ENCODE data around the gene SLC6A20. TPM values are rescaled to one million over a fixed set of nuclear protein-coding genes. Genes with fewer than 3 reads are reported as not detected.

The SLC6A20 gene
- total RNA-seq, 4 donors from 2014 or later, result 0.04 to 0.32 (median 0.19) TPM; not detected in 1

DNA sequence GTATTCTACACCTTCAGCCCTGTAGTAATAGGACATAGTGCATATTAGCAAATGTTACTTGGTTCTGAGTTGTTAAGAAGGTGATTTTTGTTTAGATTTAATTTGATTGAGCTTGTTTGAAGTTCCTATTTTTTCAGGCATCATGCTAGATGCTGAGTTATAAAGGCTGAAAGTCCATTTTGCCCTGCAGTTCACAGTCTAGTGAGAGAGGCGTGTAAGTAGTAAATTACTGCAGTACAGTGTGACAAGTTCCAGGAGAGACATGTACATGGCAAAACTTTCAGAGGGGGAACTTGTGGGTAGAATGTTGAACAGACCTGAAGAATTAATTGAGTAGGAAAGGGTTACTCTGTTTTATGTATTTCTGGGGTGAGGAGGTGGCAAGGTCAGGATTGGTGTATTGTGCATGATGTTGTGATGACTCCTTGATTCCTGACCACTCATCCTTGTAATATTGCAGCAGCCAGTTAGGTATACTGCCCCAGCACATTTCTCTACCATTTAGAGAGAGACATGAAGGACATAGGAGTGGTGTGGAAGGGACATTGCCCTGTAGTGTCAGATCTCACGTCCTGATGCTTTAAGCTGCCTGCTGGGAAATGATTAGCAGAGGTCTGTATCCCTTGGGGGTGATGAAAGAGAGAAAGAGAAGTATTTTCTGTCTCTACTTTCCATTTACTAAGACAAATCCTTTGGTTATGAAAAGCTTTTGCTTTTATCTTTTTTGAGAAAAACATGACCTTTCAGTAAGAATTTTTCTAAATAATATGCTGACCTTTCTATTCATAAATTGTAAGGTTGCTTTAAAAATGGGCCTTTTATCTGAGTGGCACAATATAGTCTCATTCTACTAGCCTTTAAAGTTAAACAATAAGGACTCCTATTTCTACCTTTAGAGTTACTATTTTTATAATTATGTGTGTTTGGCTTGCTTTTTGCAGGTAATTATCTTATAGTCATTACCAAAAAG lies 90.2 kb downstream of the SLC6A20 start:
- Histone ChIP-seq H3K9me3 (no peaks in the 10 kb centered on the region), H3K27me3 (no peaks in the 10 kb centered on the region), H3K4me3 (no peak overlapping the region), H3K36me3 (peaks cover 0 to 70% (median 9%) of the 10 kb centered on the region in 3 donors), H3K27ac (no peak overlapping the region), H3K4me1 (no peaks in the 10 kb centered on the region)
- 69 to 84% methylated on average over 2 of the region's 2 CpGs for WGBS, 2 donors
- DNase-seq, result no peak
- TF ChIP-seq, protein P1, sequence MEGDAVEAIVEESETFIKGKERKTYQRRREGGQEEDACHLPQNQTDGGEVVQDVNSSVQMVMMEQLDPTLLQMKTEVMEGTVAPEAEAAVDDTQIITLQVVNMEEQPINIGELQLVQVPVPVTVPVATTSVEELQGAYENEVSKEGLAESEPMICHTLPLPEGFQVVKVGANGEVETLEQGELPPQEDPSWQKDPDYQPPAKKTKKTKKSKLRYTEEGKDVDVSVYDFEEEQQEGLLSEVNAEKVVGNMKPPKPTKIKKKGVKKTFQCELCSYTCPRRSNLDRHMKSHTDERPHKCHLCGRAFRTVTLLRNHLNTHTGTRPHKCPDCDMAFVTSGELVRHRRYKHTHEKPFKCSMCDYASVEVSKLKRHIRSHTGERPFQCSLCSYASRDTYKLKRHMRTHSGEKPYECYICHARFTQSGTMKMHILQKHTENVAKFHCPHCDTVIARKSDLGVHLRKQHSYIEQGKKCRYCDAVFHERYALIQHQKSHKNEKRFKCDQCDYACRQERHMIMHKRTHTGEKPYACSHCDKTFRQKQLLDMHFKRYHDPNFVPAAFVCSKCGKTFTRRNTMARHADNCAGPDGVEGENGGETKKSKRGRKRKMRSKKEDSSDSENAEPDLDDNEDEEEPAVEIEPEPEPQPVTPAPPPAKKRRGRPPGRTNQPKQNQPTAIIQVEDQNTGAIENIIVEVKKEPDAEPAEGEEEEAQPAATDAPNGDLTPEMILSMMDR (IDR thresholded peaks at IDR 0.05), result no peak
- TF ChIP-seq POLR2A (IDR thresholded peaks at IDR 0.05), result no peak
- intact Hi-C loops (cut with DNase I), result no loop called here

Small RNA genes within 50 kb of the gene (small RNA-seq; reads per million reads assigned to genes)
- gene RN7SL145P, result 0 reads per million in 4 donors

Other genes with a start within 250 kb of the SLC6A20 start
- gene LIMD1, start 201.8 kb downstream of the SLC6A20 start, total RNA-seq, result 10 to 100 TPM in 2 of 4 donors, 1 to 10 TPM in 2; 8.5 to 18.9 (median 11.3) TPM
- gene SACM1L, start 107.1 kb downstream of the SLC6A20 start, total RNA-seq, result 10 to 100 TPM; 22.7 to 42.2 (median 27.2) TPM
- gene LZTFL1, start 45.6 kb upstream of the SLC6A20 start, total RNA-seq, result 10 to 100 TPM in 2 of 4 donors, 1 to 10 TPM in 2; 6.4 to 14.3 (median 12.0) TPM
- not detected for gene CCR9, start 90.0 kb upstream of the SLC6A20 start, total RNA-seq
- 10 to 100 TPM in 1 of 4 donors, 1 to 10 TPM in 3; 1.7 to 12.0 (median 4.4) TPM for gene CXCR6, start 146.9 kb upstream of the SLC6A20 start, total RNA-seq
- 10 to 100 TPM; 17.8 to 33.3 (median 25.0) TPM for gene FYCO1, start 199.3 kb upstream of the SLC6A20 start, total RNA-seq
- under 1 TPM in 3 of 4 donors, not detected in 1; 0.08 to 0.19 (median 0.12) TPM for gene XCR1, start 230.9 kb upstream of the SLC6A20 start, total RNA-seq